Endothelial cell of umbilical vein (primary cell): ENCODE measurements around the gene SOSTDC1. TPM values are rescaled to one million over a fixed set of nuclear protein-coding genes. Genes with fewer than 3 reads are reported as not detected.

Source experiments
- BruUV-seq: library from RNA; stranded (reverse); fragments of 400-500 nt; replicated peaks from 2 replicates; lab custom pipeline; 2021; lab: Mats Ljungman, UMichigan
- CTCF ChIA-PET: fragments of 300-600, 350-600 bp; sonication (Branson Sonifier 250); formaldehyde crosslinking; loops from one replicate; lab custom pipeline; 2021; ENCODE audit warnings: antibody characterized with exemption, inconsistent platforms; lab: Charles Lee
- POLR2A ChIA-PET: fragments of 300-600, 350-600 bp; sonication (Branson Sonifier 250); formaldehyde crosslinking; loops from one replicate; lab custom pipeline; 2021; ENCODE audit warnings: antibody characterized with exemption, inconsistent platforms; lab: Charles Lee
- DNase-seq: peaks from one replicate; pipeline ENCODE4 v3.0.0-alpha.2; 2011; ENCODE audit warnings: low read depth, low spot score
- FAIRE-seq: peaks from 2 replicates; lab custom pipeline; 2011; peaks lifted over from hg19 to GRCh38; lab: Jason Lieb, UNC
- H2AFZ ChIP-seq: 2 replicates; pipeline ENCODE4 v1.6.0; 2012; ENCODE audit warnings: low read depth, low read length, control low read depth, inconsistent platforms
- H3K27ac ChIP-seq: 2 replicates; pipeline ENCODE4 v1.5.1; 2011; ENCODE audit warnings: low read depth, mild to moderate bottlenecking, control low read depth, low read length, moderate library complexity; ENCODE audit not compliant: insufficient read depth
- H3K27me3 ChIP-seq, 2 experiments: 2 replicates each; pipeline versions ENCODE4 v1.6.0 to v1.6.1; 2011; ENCODE audit warnings: low read length in 2 of 2, mixed read lengths in 1 of 2; ENCODE audit not compliant: control insufficient read depth in 2 of 2, insufficient read depth in 2 of 2
- H3K36me3 ChIP-seq, 2 experiments: 2 replicates in 1 of 2; 3 replicates in 1 of 2; pipeline ENCODE4 v1.5.1; 2011; ENCODE audit warnings: low read length in 2 of 2, mild to moderate bottlenecking in 1 of 2, moderate library complexity in 1 of 2; ENCODE audit not compliant: control insufficient read depth in 2 of 2, insufficient read depth in 2 of 2; ENCODE audit errors: extremely low read depth in 1 of 2
- H3K4me1 ChIP-seq: 3 replicates; pipeline ENCODE4 v1.5.1; 2011; ENCODE audit warnings: mild to moderate bottlenecking, low read length; ENCODE audit not compliant: control insufficient read depth, insufficient read depth; ENCODE audit errors: extremely low read depth
- H3K4me2 ChIP-seq: 2 replicates; pipeline ENCODE4 v1.6.1; 2011; ENCODE audit warnings: low read length, control low read depth, mixed read lengths; ENCODE audit not compliant: insufficient read depth
- H3K4me3 ChIP-seq, 3 experiments: fragments of 200-600 bp in 1 of 3; sonication (generic), shearing (Covaris generic) in 1 of 3; replicated peaks in 1 of 3; 2 replicates each; pipeline ENCODE4 v1.5.1; 2011 to 2016; ENCODE audit warnings: control low read depth in 3 of 3, low read length in 3 of 3, mild to moderate bottlenecking in 2 of 3, inconsistent platforms in 1 of 3, low read depth in 1 of 3, moderate library complexity in 1 of 3; ENCODE audit not compliant: insufficient read depth in 1 of 3
- H3K79me2 ChIP-seq: 2 replicates; pipeline ENCODE4 v1.6.0; 2012; ENCODE audit warnings: low read length, inconsistent platforms; ENCODE audit not compliant: control insufficient read depth, insufficient read depth
- H3K9ac ChIP-seq: replicated peaks from 2 replicates; pipeline ENCODE3; 2011; ENCODE audit warnings: low read length, control low read depth; ENCODE audit not compliant: insufficient read depth; ENCODE audit errors: extremely low read depth
- H3K9me1 ChIP-seq: replicated peaks from 3 replicates; pipeline ENCODE4 v1.6.0; 2011; ENCODE audit warnings: mild to moderate bottlenecking, low read length; ENCODE audit not compliant: control insufficient read depth, insufficient read depth; ENCODE audit errors: extremely low read depth
- H3K9me3 ChIP-seq: replicated peaks from 2 replicates; pipeline ENCODE4 v1.5.1; 2012; ENCODE audit warnings: low read length, inconsistent platforms; ENCODE audit not compliant: control insufficient read depth, insufficient read depth
- H4K20me1 ChIP-seq: replicated peaks from 2 replicates; pipeline ENCODE3; 2011; ENCODE audit warnings: mild to moderate bottlenecking, low read length; ENCODE audit not compliant: control insufficient read depth, insufficient read depth; ENCODE audit errors: extremely low read depth
- EZH2 ChIP-seq: IDR thresholded peaks from 2 replicates; pipeline ENCODE4 v1.6.1; 2012; ENCODE audit warnings: borderline replicate concordance, low read depth, mild to moderate bottlenecking, moderate library complexity, low read length, inconsistent platforms; ENCODE audit not compliant: severe bottlenecking
- FOS ChIP-seq: IDR thresholded peaks from 2 replicates; pipeline ENCODE4 v1.6.1; 2011; ENCODE audit warnings: mild to moderate bottlenecking, low read length, moderate library complexity, borderline replicate concordance; ENCODE audit not compliant: insufficient read depth
- GATA2 ChIP-seq: IDR thresholded peaks from 2 replicates; pipeline ENCODE4 v1.7.0; 2011; ENCODE audit warnings: low read depth, mild to moderate bottlenecking, moderate library complexity, mixed read lengths, low read length; ENCODE audit not compliant: insufficient read length, insufficient read depth
- JUN ChIP-seq: IDR thresholded peaks from 2 replicates; pipeline ENCODE4 v1.6.1; 2011; ENCODE audit warnings: borderline replicate concordance, low read depth; ENCODE audit not compliant: insufficient read length, insufficient read depth
- MYC ChIP-seq: IDR thresholded peaks from one replicate; pipeline ENCODE4 v1.6.1; 2011; ENCODE audit warnings: mild to moderate bottlenecking, low read depth, low read length
- POLR2A ChIP-seq: IDR thresholded peaks from 2 replicates; pipeline ENCODE4 v1.6.1; 2012; ENCODE audit warnings: low read depth, mild to moderate bottlenecking, control low read depth, low read length
- POLR2AphosphoS5 ChIP-seq: IDR thresholded peaks from 2 replicates; pipeline ENCODE4 v1.6.1; 2012; ENCODE audit warnings: low read depth, mild to moderate bottlenecking, control low read depth, low read length, moderate library complexity; ENCODE audit not compliant: insufficient read depth
- dilution Hi-C: fragments of 300-500 bp; cut with MboI; formaldehyde crosslinking; loops from one replicate; pipeline ENCODE4 v1.15.0; 2019; ENCODE audit warnings: low sequenced_read_pairs; ENCODE audit not compliant: extremely low pct_ligation_motif_present
- intact Hi-C: fragments of 100-400 bp; cut with micrococcal nuclease; formaldehyde crosslinking; loops from one replicate; pipeline ENCODE4 v1.10.0; 2022
- polyA plus RNA-seq, 4 experiments: library from polyadenylated mRNA; depleted of rRNA in 3 of 4; stranded (reverse) in 3 of 4; unstranded in 1 of 4; fragments of >200 nt; gene quantifications; 2 replicates each; pipeline versions ENCODE4 v1.2.1 to v1.2.3, GENCODE V29; 2011 to 2012; ENCODE audit warnings: missing spikeins in 1 of 4
- total RNA-seq: library from RNA; stranded (reverse); gene quantifications from 2 replicates; pipeline ENCODE4 v1.2.3, GENCODE V29; 2021
- TF ChIP-seq, protein P1 (sequence below), 2 donors: IDR thresholded peaks; 1 replicate in 1 of 2; 2 replicates in 1 of 2; pipeline ENCODE4 v1.5.1; 2011; ENCODE audit warnings: low read length in 2 of 2, mild to moderate bottlenecking in 2 of 2, moderate library complexity in 2 of 2, control low read depth in 1 of 2, inconsistent platforms in 1 of 2, low read depth in 1 of 2; ENCODE audit not compliant: insufficient read depth in 1 of 2; ENCODE audit errors: extremely low read depth in 1 of 2
- TF ChIP-seq, protein P2 (sequence below): IDR thresholded peaks from 2 replicates; pipeline ENCODE4 v1.6.1; 2011; ENCODE audit not compliant: insufficient read depth, insufficient read length

Gene SOSTDC1
- total and polyA plus RNA-seq, 2 donors (not counting 3 experiments of a cell fraction or from before 2014, with no cell fraction given) = not detected

DNA sequence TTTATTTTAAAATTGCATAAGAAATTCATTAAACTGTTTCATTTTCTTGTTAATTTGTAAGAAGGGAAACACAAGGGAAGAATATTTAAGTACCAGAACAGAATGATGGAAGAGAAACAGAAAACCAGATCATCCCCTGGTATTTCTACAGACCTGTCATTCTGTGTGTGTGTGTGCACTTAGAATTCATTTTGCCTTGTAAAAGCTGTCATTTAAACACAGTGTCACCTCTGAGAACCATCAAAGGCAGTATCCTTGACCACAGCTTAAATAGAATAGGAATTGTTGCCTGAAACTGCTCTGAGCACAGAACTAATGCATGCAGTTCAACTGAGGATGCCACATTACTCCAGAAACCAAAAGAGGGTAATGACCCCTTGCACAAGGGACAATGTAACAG is 37.4 kb downstream of the SOSTDC1 start:
- H3K9ac ChIP-seq = no peak overlapping the region
- H3K27me3 ChIP-seq = no peaks in the 10 kb centered on the region
- H3K9me3 ChIP-seq = no peaks in the 10 kb centered on the region
- intact Hi-C loops (loop anchor here (10.0 kb wide), 2 partner anchors 343 to 743 kb away; partner anchors contain the start of gene MEOX2), dilution Hi-C loops (no loop called here)
- CTCF ChIA-PET = interaction anchor here (1.2 kb wide), 1 partner anchor 136 kb away, joined by 6 read pairs; no protein-coding TSS in a partner anchor
- no peaks in the 10 kb centered on the region for H4K20me1 ChIP-seq
- FAIRE-seq (no peak), DNase-seq (no peak)
- H3K36me3 ChIP-seq = no peaks in the 10 kb centered on the region
- H3K4me2 ChIP-seq = no peak overlapping the region
- no peak for TF ChIP-seq POLR2AphosphoS5
- TF ChIP-seq, protein P1, sequence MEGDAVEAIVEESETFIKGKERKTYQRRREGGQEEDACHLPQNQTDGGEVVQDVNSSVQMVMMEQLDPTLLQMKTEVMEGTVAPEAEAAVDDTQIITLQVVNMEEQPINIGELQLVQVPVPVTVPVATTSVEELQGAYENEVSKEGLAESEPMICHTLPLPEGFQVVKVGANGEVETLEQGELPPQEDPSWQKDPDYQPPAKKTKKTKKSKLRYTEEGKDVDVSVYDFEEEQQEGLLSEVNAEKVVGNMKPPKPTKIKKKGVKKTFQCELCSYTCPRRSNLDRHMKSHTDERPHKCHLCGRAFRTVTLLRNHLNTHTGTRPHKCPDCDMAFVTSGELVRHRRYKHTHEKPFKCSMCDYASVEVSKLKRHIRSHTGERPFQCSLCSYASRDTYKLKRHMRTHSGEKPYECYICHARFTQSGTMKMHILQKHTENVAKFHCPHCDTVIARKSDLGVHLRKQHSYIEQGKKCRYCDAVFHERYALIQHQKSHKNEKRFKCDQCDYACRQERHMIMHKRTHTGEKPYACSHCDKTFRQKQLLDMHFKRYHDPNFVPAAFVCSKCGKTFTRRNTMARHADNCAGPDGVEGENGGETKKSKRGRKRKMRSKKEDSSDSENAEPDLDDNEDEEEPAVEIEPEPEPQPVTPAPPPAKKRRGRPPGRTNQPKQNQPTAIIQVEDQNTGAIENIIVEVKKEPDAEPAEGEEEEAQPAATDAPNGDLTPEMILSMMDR (IDR thresholded peaks at IDR 0.05; ENCODE audit: extremely low read depth in 1 of 2, insufficient read depth in 1 of 2, low read depth in 1 of 2, low read length in 2 of 2) = no peak
- TF ChIP-seq GATA2 = no peak
- no peak for TF ChIP-seq JUN
- TF ChIP-seq POLR2A = no peak
- no peak for TF ChIP-seq MYC
- TF ChIP-seq, protein P2, sequence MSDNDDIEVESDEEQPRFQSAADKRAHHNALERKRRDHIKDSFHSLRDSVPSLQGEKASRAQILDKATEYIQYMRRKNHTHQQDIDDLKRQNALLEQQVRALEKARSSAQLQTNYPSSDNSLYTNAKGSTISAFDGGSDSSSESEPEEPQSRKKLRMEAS = no peak
- TF ChIP-seq EZH2 = no peak
- TF ChIP-seq FOS = no peak
- BruUV-seq = no TSS peak
- POLR2A ChIA-PET = no interaction called here
- H3K4me1 ChIP-seq = no peaks in the 10 kb centered on the region
- H3K27ac ChIP-seq = no peak overlapping the region
- H2AFZ ChIP-seq = no peak overlapping the region
- H3K4me3 ChIP-seq = no peak overlapping the region
- no peaks in the 10 kb centered on the region for H3K9me1 ChIP-seq
- H3K79me2 ChIP-seq = no peaks in the 10 kb centered on the region
